ENCODE results near the gene CMSS1.

The CMSS1 gene

GRCh38 chr3:100106531-100107141 is 289.0 kb downstream of the CMSS1 start:
- no peaks in the 10 kb centered on the region for H4K20me1 ChIP-seq (ENCODE audit: insufficient read depth, low read length, poor library complexity, severe bottlenecking)
- H3K36me3 ChIP-seq (ENCODE audit: insufficient read depth, low read length): no peaks in the 10 kb centered on the region
- no peak overlapping the region for H3K9ac ChIP-seq (ENCODE audit: low read depth, low read length, poor library complexity, severe bottlenecking)
- peaks cover 23% of the 10 kb centered on the region for H3K4me1 ChIP-seq (ENCODE audit: insufficient read depth, low read length, poor library complexity, severe bottlenecking)
- no peaks in the 10 kb centered on the region for H3K9me2 ChIP-seq (replicated peaks; ENCODE audit: low read depth, low read length)
- H3K9me3 ChIP-seq (ENCODE audit: insufficient read depth, low read depth, low read length): no peaks in the 10 kb centered on the region
- no peaks in the 10 kb centered on the region for H3K79me2 ChIP-seq (ENCODE audit: insufficient read depth, low read length)
- H3K4me2 ChIP-seq (ENCODE audit: low read depth, low read length, poor library complexity, severe bottlenecking): no peak overlapping the region
- H3K4me3 ChIP-seq (ENCODE audit: low read length, poor library complexity, severe bottlenecking): no peak overlapping the region
- no peaks in the 10 kb centered on the region for H3F3A ChIP-seq (ENCODE audit: low read depth)
- H3K27me3 ChIP-seq (ENCODE audit: insufficient read depth, low read length, poor library complexity, severe bottlenecking): no peaks in the 10 kb centered on the region
- TF ChIP-seq, protein P1, sequence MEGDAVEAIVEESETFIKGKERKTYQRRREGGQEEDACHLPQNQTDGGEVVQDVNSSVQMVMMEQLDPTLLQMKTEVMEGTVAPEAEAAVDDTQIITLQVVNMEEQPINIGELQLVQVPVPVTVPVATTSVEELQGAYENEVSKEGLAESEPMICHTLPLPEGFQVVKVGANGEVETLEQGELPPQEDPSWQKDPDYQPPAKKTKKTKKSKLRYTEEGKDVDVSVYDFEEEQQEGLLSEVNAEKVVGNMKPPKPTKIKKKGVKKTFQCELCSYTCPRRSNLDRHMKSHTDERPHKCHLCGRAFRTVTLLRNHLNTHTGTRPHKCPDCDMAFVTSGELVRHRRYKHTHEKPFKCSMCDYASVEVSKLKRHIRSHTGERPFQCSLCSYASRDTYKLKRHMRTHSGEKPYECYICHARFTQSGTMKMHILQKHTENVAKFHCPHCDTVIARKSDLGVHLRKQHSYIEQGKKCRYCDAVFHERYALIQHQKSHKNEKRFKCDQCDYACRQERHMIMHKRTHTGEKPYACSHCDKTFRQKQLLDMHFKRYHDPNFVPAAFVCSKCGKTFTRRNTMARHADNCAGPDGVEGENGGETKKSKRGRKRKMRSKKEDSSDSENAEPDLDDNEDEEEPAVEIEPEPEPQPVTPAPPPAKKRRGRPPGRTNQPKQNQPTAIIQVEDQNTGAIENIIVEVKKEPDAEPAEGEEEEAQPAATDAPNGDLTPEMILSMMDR (conservative IDR thresholded peaks at IDR 0.05; ENCODE audit: low read length): no peak
- no peak for TF ChIP-seq EZH2phosphoT487 (IDR thresholded peaks at IDR 0.05; ENCODE audit: borderline replicate concordance)
- H2AFZ ChIP-seq (ENCODE audit: low read length): no peak overlapping the region

GRCh38 chr3:100107221-100107814 is 289.7 kb downstream of the CMSS1 start:
- Histone ChIP-seq H2AFZ (ENCODE audit: low read length) (no peak overlapping the region), H3K9me2 (replicated peaks; ENCODE audit: low read depth, low read length) (no peaks in the 10 kb centered on the region), H4K20me1 (ENCODE audit: insufficient read depth, low read length, poor library complexity, severe bottlenecking) (no peaks in the 10 kb centered on the region), H3K36me3 (ENCODE audit: insufficient read depth, low read length) (no peaks in the 10 kb centered on the region), H3K9me3 (ENCODE audit: insufficient read depth, low read depth, low read length) (no peaks in the 10 kb centered on the region), H3K4me1 (ENCODE audit: insufficient read depth, low read length, poor library complexity, severe bottlenecking) (peaks cover 23% of the 10 kb centered on the region), H3K4me3 (ENCODE audit: low read length, poor library complexity, severe bottlenecking) (no peak overlapping the region), H3K4me2 (ENCODE audit: low read depth, low read length, poor library complexity, severe bottlenecking) (no peak overlapping the region), H3K9ac (ENCODE audit: low read depth, low read length, poor library complexity, severe bottlenecking) (no peak overlapping the region), H3F3A (ENCODE audit: low read depth) (no peaks in the 10 kb centered on the region), H3K79me2 (ENCODE audit: insufficient read depth, low read length) (no peaks in the 10 kb centered on the region), H3K27me3 (ENCODE audit: insufficient read depth, low read length, poor library complexity, severe bottlenecking) (no peaks in the 10 kb centered on the region)
- no peak for TF ChIP-seq EZH2phosphoT487 (IDR thresholded peaks at IDR 0.05; ENCODE audit: borderline replicate concordance)
- TF ChIP-seq, protein P1 (conservative IDR thresholded peaks at IDR 0.05; ENCODE audit: low read length): no peak

- no peaks in the 10 kb centered on the region for H3F3A ChIP-seq (ENCODE audit: low read depth)
- no peaks in the 10 kb centered on the region for H3K9me3 ChIP-seq (ENCODE audit: insufficient read depth, low read depth, low read length)
- no peak for TF ChIP-seq EZH2phosphoT487 (IDR thresholded peaks at IDR 0.05; ENCODE audit: borderline replicate concordance)
- TF ChIP-seq, protein P1 (conservative IDR thresholded peaks at IDR 0.05; ENCODE audit: low read length): no peak
- no peak overlapping the region for H3K9ac ChIP-seq (ENCODE audit: low read depth, low read length, poor library complexity, severe bottlenecking)
- no peaks in the 10 kb centered on the region for H3K27me3 ChIP-seq (ENCODE audit: insufficient read depth, low read length, poor library complexity, severe bottlenecking)
- no peaks in the 10 kb centered on the region for H3K36me3 ChIP-seq (ENCODE audit: insufficient read depth, low read length)
- no peak overlapping the region for H3K4me2 ChIP-seq (ENCODE audit: low read depth, low read length, poor library complexity, severe bottlenecking)
- no peaks in the 10 kb centered on the region for H3K9me2 ChIP-seq (replicated peaks; ENCODE audit: low read depth, low read length)
- no peaks in the 10 kb centered on the region for H4K20me1 ChIP-seq (ENCODE audit: insufficient read depth, low read length, poor library complexity, severe bottlenecking)
- H3K79me2 ChIP-seq (ENCODE audit: insufficient read depth, low read length): no peaks in the 10 kb centered on the region
- H2AFZ ChIP-seq (ENCODE audit: low read length): no peak overlapping the region
- H3K4me3 ChIP-seq (ENCODE audit: low read length, poor library complexity, severe bottlenecking): no peak overlapping the region
- H3K4me1 ChIP-seq (ENCODE audit: insufficient read depth, low read length, poor library complexity, severe bottlenecking): peaks cover 23% of the 10 kb centered on the region
These were observed 290.9 kb downstream of the CMSS1 start for GRCh38 chr3:100108464-100109079.

Measured in Loucy (cell line).